Brain microvascular endothelial cell (primary cell): Measurements from ENCODE around the gene RAB29.
"Not testable (repeated sequence)": the region's sequence is repeated elsewhere in the genome, so short reads cannot be mapped to it uniquely, and the experiment has no call there.

Experiments used
- DNase-seq: peaks from one replicate; pipeline ENCODE4 v3.0.0-alpha.2; 2020
- H3K27ac ChIP-seq: fragments of 250-450 bp; sonication (Bioruptor Pico); 2 replicates; pipeline ENCODE4 v1.5.1; 2020; ENCODE audit warnings: mild to moderate bottlenecking, moderate library complexity
- H3K27me3 ChIP-seq: fragments of 250-450 bp; sonication (Bioruptor Pico); replicated peaks from 2 replicates; pipeline ENCODE4 v1.5.1; 2020; ENCODE audit warnings: mild to moderate bottlenecking
- H3K36me3 ChIP-seq: fragments of 250-450 bp; sonication (Bioruptor Pico); replicated peaks from 2 replicates; pipeline ENCODE4 v1.5.1; 2020; ENCODE audit warnings: mild to moderate bottlenecking
- H3K4me3 ChIP-seq: 2 replicates; pipeline ENCODE4 v1.5.1; 2011; ENCODE audit warnings: low read depth, mild to moderate bottlenecking, control low read depth, low read length, moderate library complexity
- in situ Hi-C: cut with HindIII; loops from 2 replicates; pipeline ENCODE4 v1.10.0; 2017; ENCODE audit warnings: low sequenced_read_pairs, low pct_ligation_motif_present
- TF ChIP-seq, protein P1 (sequence below): IDR thresholded peaks from 2 replicates; pipeline ENCODE4 v1.5.1; 2011; ENCODE audit warnings: low read depth, mild to moderate bottlenecking, moderate library complexity, low read length, control low read depth, inconsistent platforms; ENCODE audit errors: missing control alignments

The RAB29 gene

DNA sequence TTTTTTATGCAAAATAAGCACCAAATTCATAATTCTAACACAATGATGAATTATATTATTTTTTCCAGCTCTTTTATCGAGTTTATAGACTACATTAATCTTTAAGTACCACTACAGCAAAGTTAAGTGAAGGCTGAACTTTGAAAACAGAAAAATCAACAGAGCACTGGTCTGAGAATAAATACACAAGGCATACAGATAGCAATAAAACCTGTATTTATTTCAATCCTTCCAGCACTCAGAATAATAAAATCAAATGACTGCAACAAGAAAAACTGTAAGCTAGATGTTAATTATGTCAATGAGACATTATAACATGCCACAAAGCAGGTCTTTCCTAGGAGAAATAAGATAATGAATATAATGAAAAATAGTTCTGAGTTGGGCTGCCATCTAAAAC, 49.8 kb downstream of the RAB29 start:
- TF ChIP-seq, protein P1, sequence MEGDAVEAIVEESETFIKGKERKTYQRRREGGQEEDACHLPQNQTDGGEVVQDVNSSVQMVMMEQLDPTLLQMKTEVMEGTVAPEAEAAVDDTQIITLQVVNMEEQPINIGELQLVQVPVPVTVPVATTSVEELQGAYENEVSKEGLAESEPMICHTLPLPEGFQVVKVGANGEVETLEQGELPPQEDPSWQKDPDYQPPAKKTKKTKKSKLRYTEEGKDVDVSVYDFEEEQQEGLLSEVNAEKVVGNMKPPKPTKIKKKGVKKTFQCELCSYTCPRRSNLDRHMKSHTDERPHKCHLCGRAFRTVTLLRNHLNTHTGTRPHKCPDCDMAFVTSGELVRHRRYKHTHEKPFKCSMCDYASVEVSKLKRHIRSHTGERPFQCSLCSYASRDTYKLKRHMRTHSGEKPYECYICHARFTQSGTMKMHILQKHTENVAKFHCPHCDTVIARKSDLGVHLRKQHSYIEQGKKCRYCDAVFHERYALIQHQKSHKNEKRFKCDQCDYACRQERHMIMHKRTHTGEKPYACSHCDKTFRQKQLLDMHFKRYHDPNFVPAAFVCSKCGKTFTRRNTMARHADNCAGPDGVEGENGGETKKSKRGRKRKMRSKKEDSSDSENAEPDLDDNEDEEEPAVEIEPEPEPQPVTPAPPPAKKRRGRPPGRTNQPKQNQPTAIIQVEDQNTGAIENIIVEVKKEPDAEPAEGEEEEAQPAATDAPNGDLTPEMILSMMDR = no peak
- in situ Hi-C loops = no loop called here
- Histone ChIP-seq H3K36me3 (peaks cover 21% of the 10 kb centered on the region), H3K27me3 (no peaks in the 10 kb centered on the region), H3K27ac (no peak overlapping the region), H3K4me3 (no peak overlapping the region)
- no peak for DNase-seq

DNA sequence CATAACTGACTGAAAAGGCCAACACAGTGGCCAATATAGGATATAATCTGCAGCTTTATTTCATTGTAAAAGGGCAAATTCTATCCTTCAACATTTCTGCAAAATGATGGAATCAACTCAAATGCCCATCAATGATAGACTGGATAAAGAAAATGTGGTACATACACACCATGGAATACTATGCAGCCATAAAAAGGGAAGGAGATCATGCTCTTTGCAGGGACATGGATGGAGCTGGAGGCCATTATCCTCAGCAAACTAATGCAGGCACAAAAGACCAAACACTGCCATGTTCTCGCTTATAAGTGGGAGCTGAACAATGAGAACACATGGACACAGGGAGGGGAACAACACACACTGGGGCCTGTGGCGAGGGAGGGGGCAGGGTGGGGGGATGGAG, 54.5 kb downstream of the RAB29 start:
- H3K4me3 ChIP-seq, in situ Hi-C loops, H3K27ac ChIP-seq, H3K27me3 ChIP-seq, DNase-seq: not testable (repeated sequence)
- H3K36me3 ChIP-seq = peaks cover 48% of the 10 kb centered on the region

DNA sequence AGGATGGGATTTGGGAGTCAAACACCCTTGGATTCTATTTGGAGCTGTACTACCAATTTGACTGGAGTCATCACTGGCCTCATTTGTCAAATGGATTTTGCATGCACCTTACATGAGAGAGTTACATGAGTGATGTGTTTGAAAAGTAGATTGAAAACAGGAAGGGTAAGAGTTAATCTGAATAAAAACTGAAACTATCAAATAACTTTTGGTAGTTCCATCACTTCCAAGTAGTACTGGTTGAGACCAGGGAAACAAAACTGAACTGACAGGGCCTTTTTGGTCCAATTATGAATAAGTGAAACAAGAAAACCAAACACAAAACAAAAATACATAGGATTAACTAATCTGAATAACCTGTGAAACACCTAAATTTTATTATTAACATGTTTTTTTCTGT, 55.5 kb downstream of the RAB29 start:
- Histone ChIP-seq H3K36me3 (peaks cover 56% of the 10 kb centered on the region), H3K27me3 (no peaks in the 10 kb centered on the region), H3K4me3 (no peak overlapping the region), H3K27ac (no peak overlapping the region)
- no peak for DNase-seq
- in situ Hi-C loops = loop anchor here (10.0 kb wide), 1 partner anchor 55 kb away; no protein-coding TSS in a partner anchor
- TF ChIP-seq, protein P1 = no peak

DNA sequence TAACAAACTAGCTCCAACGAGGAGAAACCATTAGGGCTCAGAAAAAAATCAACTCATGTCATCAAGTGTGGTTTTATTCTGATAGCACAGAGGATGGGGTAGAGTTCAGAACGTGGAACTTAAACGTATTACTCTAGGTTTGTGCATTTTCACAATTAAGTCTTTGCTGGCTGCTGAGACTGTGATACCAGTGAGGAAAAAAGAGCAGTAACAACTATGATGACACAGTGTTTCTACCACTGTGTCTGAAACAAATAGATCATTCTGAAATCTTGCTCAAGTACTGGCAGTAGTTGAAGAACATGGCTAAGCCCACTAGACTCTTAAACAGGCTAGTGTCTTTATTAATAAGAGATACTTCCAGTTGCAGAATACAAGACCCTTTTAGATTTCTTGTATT, 56.3 kb downstream of the RAB29 start:
- in situ Hi-C loops = loop anchor here (10.0 kb wide), 1 partner anchor 54 kb away; no protein-coding TSS in a partner anchor
- H3K36me3 ChIP-seq = peaks cover 56% of the 10 kb centered on the region
- no peak overlapping the region for H3K27ac ChIP-seq
- no peaks in the 10 kb centered on the region for H3K27me3 ChIP-seq
- TF ChIP-seq, protein P1 = no peak
- H3K4me3 ChIP-seq = no peak overlapping the region
- no peak for DNase-seq
